Osteocyte (in vitro differentiated cells): Measurements from ENCODE around the gene ERCC6L2. TPM values are rescaled to one million over a fixed set of nuclear protein-coding genes. Genes with fewer than 3 reads are reported as not detected.

Experiments used
- DNase-seq: peaks from one replicate; pipeline ENCODE4 v3.0.0; 2021; ENCODE audit warnings: mixed read lengths; ENCODE audit not compliant: unreplicated experiment; ENCODE audit errors: extremely low spot score
- H3K27ac Mint-ChIP-seq: one replicate; pipeline ENCODE4 v1.8.0; 2021; ENCODE audit warnings: mild to moderate bottlenecking, mixed read lengths; ENCODE audit not compliant: unreplicated experiment
- H3K27me3 Mint-ChIP-seq: one replicate; pipeline ENCODE4 v1.8.0; 2021; ENCODE audit warnings: mixed read lengths; ENCODE audit not compliant: unreplicated experiment
- H3K36me3 Mint-ChIP-seq: one replicate; pipeline ENCODE4 v1.8.0; 2021; ENCODE audit warnings: mixed read lengths; ENCODE audit not compliant: unreplicated experiment
- H3K4me1 Mint-ChIP-seq: one replicate; pipeline ENCODE4 v1.8.0; 2021; ENCODE audit warnings: mixed read lengths; ENCODE audit not compliant: unreplicated experiment
- H3K4me3 Mint-ChIP-seq: one replicate; pipeline ENCODE4 v1.8.0; 2021; ENCODE audit warnings: mild to moderate bottlenecking, moderate library complexity, mixed read lengths; ENCODE audit not compliant: unreplicated experiment
- H3K9me3 Mint-ChIP-seq: one replicate; pipeline ENCODE4 v1.8.0; 2021; ENCODE audit warnings: mixed read lengths; ENCODE audit not compliant: unreplicated experiment
- CTCF ChIP-seq: fragments of 200-600 bp; sonication (generic); IDR thresholded peaks from 2 replicates; pipeline ENCODE4 v1.5.0; 2021; ENCODE audit warnings: antibody characterized with exemption, mild to moderate bottlenecking, moderate library complexity
- total RNA-seq: library from RNA; stranded (reverse); gene quantifications from 2 replicates; pipeline ENCODE4 v1.2.1, GENCODE V29; 2021

Gene ERCC6L2
- total RNA-seq, 1 donor from 2014 or later = 50.5 TPM

GRCh38 chr9:95901506-95901905 lies 26.0 kb downstream of the ERCC6L2 start:
- H3K4me3 Mint-ChIP-seq = no peak overlapping the region
- H3K27ac Mint-ChIP-seq = no peak overlapping the region
- no peaks in the 10 kb centered on the region for H3K4me1 Mint-ChIP-seq
- no peaks in the 10 kb centered on the region for H3K9me3 Mint-ChIP-seq
- DNase-seq = no peak
- no peak for TF ChIP-seq CTCF
- H3K27me3 Mint-ChIP-seq = no peaks in the 10 kb centered on the region
- H3K36me3 Mint-ChIP-seq = peaks cover 14% of the 10 kb centered on the region

DNA sequence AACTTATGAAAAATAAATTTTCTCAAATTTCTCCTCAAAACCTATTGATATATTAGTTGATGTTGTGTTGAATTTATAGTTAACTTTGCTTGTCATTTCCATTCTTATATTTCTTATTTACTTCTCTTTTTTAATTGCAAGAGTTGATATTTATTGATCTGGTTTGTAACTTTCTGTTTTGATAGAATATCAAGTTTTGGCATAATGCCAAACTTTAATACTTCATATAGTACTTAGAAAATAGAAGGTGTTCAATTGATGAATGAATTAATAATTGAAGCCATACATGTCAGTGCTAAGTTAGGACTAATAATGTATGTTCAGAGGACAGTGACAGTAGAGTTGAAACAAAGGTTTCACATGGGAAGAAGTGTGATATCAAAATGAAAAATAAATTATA lies 27.9 kb downstream of the ERCC6L2 start:
- no peak overlapping the region for H3K4me3 Mint-ChIP-seq
- no peak overlapping the region for H3K27ac Mint-ChIP-seq
- H3K27me3 Mint-ChIP-seq = no peaks in the 10 kb centered on the region
- no peak for DNase-seq
- H3K4me1 Mint-ChIP-seq = no peaks in the 10 kb centered on the region
- H3K9me3 Mint-ChIP-seq = no peaks in the 10 kb centered on the region
- no peak for TF ChIP-seq CTCF
- peaks cover 21% of the 10 kb centered on the region for H3K36me3 Mint-ChIP-seq

DNA sequence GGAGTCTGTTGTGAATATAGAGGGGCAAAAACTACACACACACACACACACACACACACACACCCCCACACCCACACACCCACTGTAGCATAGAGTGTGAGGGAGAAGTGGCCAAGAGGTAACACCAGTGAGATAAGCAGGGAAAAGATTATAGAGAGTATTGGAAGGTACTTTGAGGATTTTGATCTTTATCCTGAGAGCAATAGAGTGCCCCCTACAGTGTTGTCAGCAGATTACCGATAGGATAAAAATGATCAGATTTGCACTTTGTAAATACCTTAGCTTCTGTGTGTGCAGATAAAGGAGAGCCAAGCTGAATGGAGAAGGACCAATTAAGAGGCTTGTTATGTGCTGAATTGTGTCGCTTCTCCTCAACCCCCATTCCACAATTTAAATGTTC lies 32.3 kb downstream of the ERCC6L2 start:
- TF ChIP-seq CTCF = no peak
- DNase-seq = no peak
- H3K36me3 Mint-ChIP-seq = peaks cover 32% of the 10 kb centered on the region
- no peak overlapping the region for H3K27ac Mint-ChIP-seq
- H3K9me3 Mint-ChIP-seq = no peaks in the 10 kb centered on the region
- H3K4me3 Mint-ChIP-seq = no peak overlapping the region
- no peaks in the 10 kb centered on the region for H3K27me3 Mint-ChIP-seq
- no peaks in the 10 kb centered on the region for H3K4me1 Mint-ChIP-seq

DNA sequence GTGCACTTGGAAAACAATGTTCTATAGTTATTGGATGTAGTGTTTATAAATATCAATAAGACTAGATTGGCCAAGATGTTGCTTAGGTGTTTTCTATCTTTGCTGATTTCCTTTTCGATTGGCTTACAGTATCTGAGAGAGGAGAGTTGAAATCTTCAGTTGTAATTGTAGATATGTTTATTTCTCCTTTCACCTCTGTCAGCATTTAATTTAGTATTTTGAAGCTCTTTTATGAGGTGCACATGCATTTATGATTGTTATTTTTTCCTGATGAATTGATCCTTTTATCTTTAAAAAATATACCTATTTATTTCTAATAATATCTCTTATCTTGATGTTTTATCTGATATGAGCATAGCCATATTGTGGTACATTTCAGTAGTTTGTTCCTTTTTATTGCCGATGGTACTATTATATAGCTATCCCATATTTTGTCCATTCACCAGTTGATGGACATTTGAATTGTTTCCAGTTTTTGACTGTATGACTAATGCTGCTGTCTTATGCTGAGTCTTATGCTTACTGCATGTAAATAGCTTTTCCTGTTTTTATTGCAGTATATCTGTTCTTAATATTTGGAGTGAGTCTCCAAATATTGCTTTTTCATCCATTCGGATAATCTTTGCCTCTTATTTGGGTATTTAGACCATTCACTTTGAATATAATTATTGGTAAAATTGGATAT lies 34.7 kb downstream of the ERCC6L2 start:
- no peak overlapping the region for H3K4me3 Mint-ChIP-seq
- H3K9me3 Mint-ChIP-seq = no peaks in the 10 kb centered on the region
- no peaks in the 10 kb centered on the region for H3K4me1 Mint-ChIP-seq
- H3K36me3 Mint-ChIP-seq = peaks cover 33% of the 10 kb centered on the region
- TF ChIP-seq CTCF = no peak
- no peaks in the 10 kb centered on the region for H3K27me3 Mint-ChIP-seq
- DNase-seq = no peak
- H3K27ac Mint-ChIP-seq = no peak overlapping the region

DNA sequence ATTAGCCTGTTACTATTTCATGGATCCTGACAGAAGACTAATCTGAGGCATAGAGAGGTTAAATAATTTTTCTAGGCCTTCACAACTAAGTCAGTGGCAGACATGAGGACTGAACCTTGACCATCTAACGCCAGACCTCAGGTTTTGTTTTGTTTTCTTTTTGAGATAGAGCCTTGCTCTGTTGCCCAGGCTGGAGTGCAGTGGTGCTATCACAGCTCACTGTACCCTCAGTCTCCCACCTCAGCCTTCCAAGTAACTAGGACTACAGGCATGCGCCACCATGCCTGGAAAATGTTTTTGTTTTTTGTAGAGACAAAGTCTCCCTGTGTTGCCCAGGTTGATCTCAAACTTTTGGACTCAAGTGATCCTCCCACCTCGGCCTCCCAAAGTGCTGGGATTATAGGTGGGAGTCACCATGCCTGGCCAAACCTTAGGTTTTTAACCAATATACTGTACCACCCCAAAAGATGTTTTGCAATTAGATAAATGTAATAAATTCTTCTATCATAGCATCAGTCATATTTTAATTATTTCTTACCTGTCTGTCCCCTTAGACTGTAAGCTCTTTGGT lies 35.4 kb downstream of the ERCC6L2 start:
- no peaks in the 10 kb centered on the region for H3K27me3 Mint-ChIP-seq
- no peak for TF ChIP-seq CTCF
- H3K4me1 Mint-ChIP-seq = no peaks in the 10 kb centered on the region
- no peak for DNase-seq
- no peak overlapping the region for H3K27ac Mint-ChIP-seq
- H3K4me3 Mint-ChIP-seq = no peak overlapping the region
- peaks cover 35% of the 10 kb centered on the region for H3K36me3 Mint-ChIP-seq
- H3K9me3 Mint-ChIP-seq = no peaks in the 10 kb centered on the region
